A204.1 (cell line): ENCODE data around the gene PLSCR1.
"Not testable (repeated sequence)": the region's sequence is repeated elsewhere in the genome, so short reads cannot be mapped to it uniquely, and the experiment has no call there.

Experiments
- FAIRE-seq: peaks from 2 replicates; lab custom pipeline; 2012; peaks lifted over from hg19 to GRCh38; lab: Jason Lieb, UNC

The PLSCR1 gene

GRCh38 chr3:146547235-146547835 lies 2.9 kb upstream of the PLSCR1 start:
- no peak for FAIRE-seq

- FAIRE-seq = no peak
These were observed 2.1 kb upstream of the PLSCR1 start for GRCh38 chr3:146546366-146546965.

- FAIRE-seq = no peak
These were observed 622 bp upstream of the PLSCR1 start for GRCh38 chr3:146544929-146545528.

GRCh38 chr3:146543461-146544001 lies 876 bp downstream of the PLSCR1 start:
- FAIRE-seq = no peak

GRCh38 chr3:146542978-146543377 lies 1.4 kb downstream of the PLSCR1 start:
- FAIRE-seq = no peak

- no peak for FAIRE-seq
These were observed 2.2 kb downstream of the PLSCR1 start for GRCh38 chr3:146542179-146542578.

- FAIRE-seq = no peak
These were observed 3.4 kb downstream of the PLSCR1 start for GRCh38 chr3:146540978-146541377.

GRCh38 chr3:146540236-146540635 lies 4.2 kb downstream of the PLSCR1 start:
- FAIRE-seq = no peak

GRCh38 chr3:146539315-146539714 lies 5.1 kb downstream of the PLSCR1 start:
- no peak for FAIRE-seq

- FAIRE-seq = no peak
These were observed 6.8 kb downstream of the PLSCR1 start for GRCh38 chr3:146537603-146538002.

- no peak for FAIRE-seq
These were observed 7.7 kb downstream of the PLSCR1 start for GRCh38 chr3:146536681-146537080.

- no peak for FAIRE-seq
These were observed 12.0 kb downstream of the PLSCR1 start for GRCh38 chr3:146532406-146532805.

- FAIRE-seq = no peak
These were observed 13.8 kb downstream of the PLSCR1 start for GRCh38 chr3:146530609-146531008.

- FAIRE-seq = no peak
These were observed 15.4 kb downstream of the PLSCR1 start for GRCh38 chr3:146529021-146529420.

- FAIRE-seq = no peak
These were observed 19.4 kb downstream of the PLSCR1 start for GRCh38 chr3:146524961-146525360.

- no peak for FAIRE-seq
These were observed 20.9 kb downstream of the PLSCR1 start for GRCh38 chr3:146523531-146523930.

GRCh38 chr3:146522174-146523158 lies 21.9 kb downstream of the PLSCR1 start:
- not testable (repeated sequence) for FAIRE-seq

- FAIRE-seq = no peak
These were observed 23.0 kb downstream of the PLSCR1 start for GRCh38 chr3:146521394-146521793.

GRCh38 chr3:146519810-146520209 lies 24.6 kb downstream of the PLSCR1 start:
- FAIRE-seq = no peak

- FAIRE-seq = no peak
These were observed 26.5 kb downstream of the PLSCR1 start for GRCh38 chr3:146517684-146518435.

GRCh38 chr3:146513386-146514051 lies 30.9 kb downstream of the PLSCR1 start:
- FAIRE-seq = no peak
